A549 (cell line): ENCODE data around the gene S100A12. TPM values are rescaled to one million over a fixed set of nuclear protein-coding genes. Genes with fewer than 3 reads are reported as not detected.
A peak's percentile ranks its signal among the peaks of the same experiment; 100 is the strongest.

Experiments used
- ATAC-seq, 2 experiments: fragments of 200-7000 bp in 1 of 2; fragments of >200 bp in 1 of 2; cut with Nextera tagmentation in 1 of 2; cut with Tn5 transposase in 1 of 2; 3 replicates each; pipeline versions ENCODE4 v1.8.0 to v1.9.1; 2018 to 2020; ENCODE audit warnings: mild to moderate bottlenecking in 1 of 2, moderate library complexity in 1 of 2
- CTCF ChIA-PET: fragments of 300-600 bp; sonication (Branson Sonifier 250); formaldehyde crosslinking; extraction: SDS; loops from one replicate; lab custom pipeline; 2021; ENCODE audit warnings: antibody characterized with exemption, inconsistent platforms; lab: Yijun Ruan, JAX
- POLR2A ChIA-PET: fragments of 350-600 bp; formaldehyde crosslinking; extraction: SDS; loops from one replicate; lab custom pipeline; 2021; ENCODE audit warnings: antibody characterized with exemption, inconsistent platforms; lab: Yijun Ruan, JAX
- DNase-seq, 2 experiments: peaks; one replicate each; pipeline versions ENCODE4 v3.0.0 to v3.0.0-alpha.2; 2011 to 2016; ENCODE audit warnings: low read depth in 1 of 2, low spot score in 1 of 2
- FAIRE-seq: peaks from 2 replicates; lab custom pipeline; 2011; peaks lifted over from hg19 to GRCh38; lab: Jason Lieb, UNC
- H3K27ac ChIP-seq, 2 experiments: fragments of >200 bp; sonication (Bioruptor Twin); formaldehyde crosslinking; 3 replicates each; pipeline ENCODE4 v1.5.1; 2016 to 2017
- H3K4me1 ChIP-seq: fragments of >200 bp; sonication (Bioruptor Twin); formaldehyde crosslinking; 3 replicates; pipeline ENCODE4 v1.6.1; 2016
- H3K4me2 ChIP-seq: fragments of >200 bp; sonication (Bioruptor Twin); formaldehyde crosslinking; 3 replicates; pipeline ENCODE4 v1.6.1; 2016
- H3K4me3 ChIP-seq: fragments of >200 bp; sonication (Bioruptor Twin); formaldehyde crosslinking; 3 replicates; pipeline ENCODE4 v1.5.1; 2016
- H3K9me3 ChIP-seq: fragments of >200 bp; sonication (Bioruptor Twin); formaldehyde crosslinking; 3 replicates; pipeline ENCODE4 v1.6.1; 2016
- BCL3 ChIP-seq: fragments of >200 bp; sonication (Bioruptor Twin); formaldehyde crosslinking; IDR thresholded peaks from 3 replicates; pipeline ENCODE4 v1.6.1; 2016
- CEBPB ChIP-seq, 2 experiments: fragments of >200 bp in 1 of 2; sonication (Bioruptor Twin) in 1 of 2; formaldehyde crosslinking in 1 of 2; IDR thresholded peaks; 2 replicates each; pipeline ENCODE4 v1.6.1; 2012 to 2016
- CHD2 ChIP-seq: fragments of 150-350 bp; IDR thresholded peaks from 2 replicates; pipeline ENCODE4 v1.6.1; 2014; ENCODE audit warnings: low read length; ENCODE audit not compliant: partially characterized antibody
- CHD4 ChIP-seq: fragments of 200-600 bp; sonication (generic); IDR thresholded peaks from 2 replicates; pipeline ENCODE4 v1.6.1; 2016; ENCODE audit warnings: antibody characterized with exemption, mild to moderate bottlenecking, borderline replicate concordance
- EHF ChIP-seq: fragments of 250-450 bp; sonication (Bioruptor Pico); IDR thresholded peaks from 2 replicates; pipeline ENCODE4 v1.5.0; 2020; ENCODE audit warnings: mild to moderate bottlenecking
- ELK1 ChIP-seq: fragments of 150-350 bp; IDR thresholded peaks from 2 replicates; pipeline ENCODE4 v1.6.1; 2014; ENCODE audit warnings: low read depth, mild to moderate bottlenecking, low read length
- EP300 ChIP-seq, 2 experiments: fragments of >200 bp; sonication (Bioruptor Twin); formaldehyde crosslinking; IDR thresholded peaks; 2 replicates in 1 of 2; 3 replicates in 1 of 2; pipeline ENCODE4 v1.6.1; 2016 to 2017
- FOSB ChIP-seq: fragments of 250-450 bp; sonication (Bioruptor Pico); IDR thresholded peaks from 2 replicates; pipeline ENCODE4 v1.5.0; 2020; ENCODE audit warnings: mild to moderate bottlenecking, moderate library complexity
- GATA3 ChIP-seq: IDR thresholded peaks from 2 replicates; pipeline ENCODE4 v1.6.1; 2012; ENCODE audit warnings: borderline replicate concordance
- HEYL ChIP-seq: fragments of 250-450 bp; sonication (Bioruptor Pico); IDR thresholded peaks from 2 replicates; pipeline ENCODE4 v1.8.0; 2021; ENCODE audit warnings: mild to moderate bottlenecking, moderate library complexity
- HOXA7 ChIP-seq: fragments of 250-450 bp; sonication (Bioruptor Pico); IDR thresholded peaks from 2 replicates; pipeline ENCODE4 v1.5.0; 2020; ENCODE audit warnings: mild to moderate bottlenecking, moderate library complexity
- HOXB13 ChIP-seq: fragments of 250-450 bp; sonication (Bioruptor Pico); IDR thresholded peaks from 2 replicates; pipeline ENCODE4 v1.5.0; 2020; ENCODE audit warnings: low read depth, mild to moderate bottlenecking, moderate library complexity
- HOXB5 ChIP-seq: fragments of 250-450 bp; sonication (Bioruptor Pico); IDR thresholded peaks from 2 replicates; pipeline ENCODE4 v1.5.0; 2020; ENCODE audit warnings: mild to moderate bottlenecking, moderate library complexity
- JUN ChIP-seq, 2 experiments: fragments of >200 bp; sonication (Bioruptor Twin); formaldehyde crosslinking; IDR thresholded peaks; 2 replicates in 1 of 2; 3 replicates in 1 of 2; pipeline ENCODE4 v1.6.1; 2016 to 2017
- JUNB ChIP-seq: fragments of >200 bp; sonication (Bioruptor Twin); formaldehyde crosslinking; IDR thresholded peaks from 2 replicates; pipeline ENCODE4 v1.6.1; 2016
- KDM1A ChIP-seq: fragments of 200-600 bp; sonication (generic); IDR thresholded peaks from 2 replicates; pipeline ENCODE4 v1.6.1; 2016; ENCODE audit warnings: low read depth, mild to moderate bottlenecking
- KDM5A ChIP-seq: fragments of 200-600 bp; sonication (generic); IDR thresholded peaks from 2 replicates; pipeline ENCODE4 v1.6.1; 2016; ENCODE audit warnings: antibody characterized with exemption, mild to moderate bottlenecking
- MAFK ChIP-seq: fragments of 450-650 bp; IDR thresholded peaks from 2 replicates; pipeline ENCODE4 v1.6.1; 2014; ENCODE audit not compliant: partially characterized antibody
- MAX ChIP-seq: IDR thresholded peaks from 2 replicates; pipeline ENCODE4 v1.6.1; 2012
- PHF8 ChIP-seq: fragments of 200-600 bp; sonication (generic); IDR thresholded peaks from 2 replicates; pipeline ENCODE4 v1.6.1; 2016; ENCODE audit warnings: low read depth, mild to moderate bottlenecking, antibody characterized with exemption, moderate library complexity, borderline replicate concordance
- POLR2A ChIP-seq: IDR thresholded peaks from 2 replicates; pipeline ENCODE4 v1.6.1; 2012; ENCODE audit warnings: mild to moderate bottlenecking, low read length
- POLR2AphosphoS2 ChIP-seq: conservative IDR thresholded peaks from 2 replicates; pipeline ENCODE4 v1.6.1; 2012; ENCODE audit warnings: low read length, improper control_type of control experiment, inconsistent platforms
- RAD21 ChIP-seq, 2 experiments: fragments of >200 bp in 1 of 2; sonication (Bioruptor Twin) in 1 of 2; formaldehyde crosslinking in 1 of 2; IDR thresholded peaks in 1 of 2; conservative IDR thresholded peaks in 1 of 2; 2 replicates in 1 of 2; 3 replicates in 1 of 2; pipeline ENCODE4 v1.6.1; 2012 to 2018; ENCODE audit warnings: inconsistent platforms in 1 of 2
- SMC3 ChIP-seq: fragments of >200 bp; sonication (Bioruptor Twin); formaldehyde crosslinking; IDR thresholded peaks from 3 replicates; pipeline ENCODE4 v1.6.1; 2018; ENCODE audit warnings: inconsistent platforms
- TP53 ChIP-seq: fragments of 250-450 bp; sonication (Bioruptor Pico); IDR thresholded peaks from 2 replicates; pipeline ENCODE4 v1.5.0; 2021; ENCODE audit warnings: mild to moderate bottlenecking, moderate library complexity
- ZC3H11A ChIP-seq: fragments of 450-650 bp; IDR thresholded peaks from 2 replicates; pipeline ENCODE4 v1.6.1; 2014; ENCODE audit warnings: antibody characterized with exemption, mild to moderate bottlenecking
- ZNF302 ChIP-seq: fragments of 250-450 bp; sonication (Bioruptor Pico); IDR thresholded peaks from 2 replicates; pipeline ENCODE4 v1.9.0; 2021; ENCODE audit warnings: inconsistent platforms, mild to moderate bottlenecking, moderate library complexity
- WGBS: methylation state at CpG from one replicate; pipeline ENCODE4 v1.1.6; 2017; ENCODE audit errors: missing lambda C conversion rate; 5-methylcytosine and 5-hydroxymethylcytosine counted together
- polyA plus RNA-seq, 4 experiments: library from polyadenylated mRNA; depleted of rRNA in 3 of 4; stranded (reverse); fragments of >200 nt; fragmentation: RNase III in 1 of 4; extraction: RNeasy Plus Mini Kit Qiagen cat#74134 plus additional on column Dnase treatment in 1 of 4; gene quantifications; 2 replicates in 3 of 4; 3 replicates in 1 of 4; pipeline ENCODE4 v1.2.3, GENCODE V29; 2011 to 2017
- TF ChIP-seq, protein P1 (sequence below): IDR thresholded peaks from 2 replicates; pipeline ENCODE4 v1.6.1; 2012; ENCODE audit warnings: low read depth, borderline replicate concordance
- TF ChIP-seq, protein P2 (sequence below): fragments of >200 bp; sonication (Bioruptor Twin); formaldehyde crosslinking; IDR thresholded peaks from 2 replicates; pipeline ENCODE4 v1.6.1; 2016
- TF ChIP-seq, protein P3 (sequence below): fragments of >200 bp; sonication (Bioruptor Twin); formaldehyde crosslinking; IDR thresholded peaks from 3 replicates; pipeline ENCODE4 v1.5.1; 2016

The S100A12 gene
- polyA plus RNA-seq, 2 of the 4 experiments (the other 2 are of a cell fraction): not detected

DNA sequence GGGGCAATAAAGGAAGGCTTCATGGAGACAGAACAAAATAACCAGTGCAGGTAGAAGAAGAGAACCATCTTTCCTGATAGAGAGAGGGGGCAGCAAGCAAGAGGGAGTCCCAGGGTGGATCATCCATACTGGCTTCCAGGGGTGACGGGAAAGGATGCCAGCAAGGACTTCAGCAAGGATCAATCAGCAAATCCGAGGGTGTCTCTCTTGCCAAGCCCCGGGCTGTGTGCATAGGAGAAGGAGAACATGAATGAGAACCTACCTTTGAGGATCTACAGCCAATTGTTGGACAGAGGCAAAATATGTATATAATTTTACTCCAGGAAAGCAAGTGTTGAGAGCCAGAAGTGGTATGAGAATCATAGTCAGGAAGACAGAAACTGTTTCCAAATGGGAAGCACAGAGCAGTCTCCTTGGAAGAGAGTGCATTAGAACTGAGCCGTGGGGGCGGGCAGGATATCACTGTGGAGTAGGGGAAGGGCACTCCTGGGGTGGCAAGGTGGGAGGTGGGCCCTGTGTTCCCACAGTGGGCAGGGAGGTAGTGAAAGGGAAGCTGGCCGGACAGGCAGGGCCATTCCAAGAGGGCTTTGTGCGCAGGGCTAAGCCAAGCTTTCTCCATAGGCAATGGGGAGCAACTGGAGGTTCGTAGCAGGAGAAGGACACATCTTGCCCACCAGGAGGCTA, 18.9 kb downstream of the S100A12 start:
- CTCF ChIA-PET: interaction anchor here (0.7 to 13.2 kb wide), 20 partner anchors 9 to 271 kb away, joined by 3 to 731 read pairs (median 6); partner anchors contain the start of genes S100A12 and S100A13
- WGBS: 57% methylated on average over 8 of the region's 8 CpGs
- Histone ChIP-seq H3K4me2 (no peak overlapping the region), H3K4me1 (no peaks in the 10 kb centered on the region), H3K9me3 (no peaks in the 10 kb centered on the region), H3K4me3 (no peak overlapping the region), H3K27ac (no peak overlapping the region)
- POLR2A ChIA-PET: interaction anchor here (1.2 kb wide), 1 partner anchor 634 kb away, joined by 3 read pairs; the partner anchor contains the start of gene RPS27
- FAIRE-seq (no peak), DNase-seq (no peak), ATAC-seq (no peak)
- TF ChIP-seq CEBPB (IDR thresholded peaks at IDR 0.05) (no peak), TP53 (no peak), PHF8 (no peak), HOXB13 (CRISPR knock-in tag) (no peak), HEYL (CRISPR knock-in tag) (no peak), ELK1 (no peak), HOXB5 (CRISPR knock-in tag) (no peak), HOXA7 (CRISPR knock-in tag) (no peak), RAD21 (conservative IDR thresholded peaks at IDR 0.05 in 1 of 2, IDR thresholded peaks at IDR 0.05 in 1 of 2) (no peak), ZNF302 (CRISPR knock-in tag) (no peak)
- TF ChIP-seq, protein P1, sequence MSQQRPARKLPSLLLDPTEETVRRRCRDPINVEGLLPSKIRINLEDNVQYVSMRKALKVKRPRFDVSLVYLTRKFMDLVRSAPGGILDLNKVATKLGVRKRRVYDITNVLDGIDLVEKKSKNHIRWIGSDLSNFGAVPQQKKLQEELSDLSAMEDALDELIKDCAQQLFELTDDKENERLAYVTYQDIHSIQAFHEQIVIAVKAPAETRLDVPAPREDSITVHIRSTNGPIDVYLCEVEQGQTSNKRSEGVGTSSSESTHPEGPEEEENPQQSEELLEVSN: no peak
- TF ChIP-seq, protein P2, sequence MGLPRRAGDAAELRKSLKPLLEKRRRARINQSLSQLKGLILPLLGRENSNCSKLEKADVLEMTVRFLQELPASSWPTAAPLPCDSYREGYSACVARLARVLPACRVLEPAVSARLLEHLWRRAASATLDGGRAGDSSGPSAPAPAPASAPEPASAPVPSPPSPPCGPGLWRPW: no peak

GRCh38 chr1:153355445-153356071, 19.9 kb downstream of the S100A12 start:
- POLR2A ChIA-PET: no interaction called here
- Histone ChIP-seq H3K4me1 (no peaks in the 10 kb centered on the region), H3K9me3 (no peaks in the 10 kb centered on the region), H3K4me3 (no peak overlapping the region), H3K4me2 (no peak overlapping the region), H3K27ac (no peak overlapping the region)
- FAIRE-seq: no peak
- peak; percentile 77 to 87 for ATAC-seq
- 18% methylated on average over 9 of the region's 10 CpGs for WGBS
- TF ChIP-seq EP300 (IDR thresholded peaks at IDR 0.05) (no peak), MAFK (no peak), JUNB (no peak), POLR2AphosphoS2 (no peak), KDM5A (no peak), BCL3 (no peak), JUN (IDR thresholded peaks at IDR 0.05) (no peak), ZC3H11A (no peak), RAD21 (conservative IDR thresholded peaks at IDR 0.05 in 1 of 2, IDR thresholded peaks at IDR 0.05 in 1 of 2) (peak; percentile 71 to 74), CHD2 (no peak), KDM1A (no peak), PHF8 (no peak), FOSB (CRISPR knock-in tag) (no peak), EHF (no peak), CHD4 (no peak), GATA3 (no peak), MAX (no peak), SMC3 (peak; percentile 62), POLR2A (no peak)
- TF ChIP-seq, protein P2: no peak
- TF ChIP-seq, protein P3, sequence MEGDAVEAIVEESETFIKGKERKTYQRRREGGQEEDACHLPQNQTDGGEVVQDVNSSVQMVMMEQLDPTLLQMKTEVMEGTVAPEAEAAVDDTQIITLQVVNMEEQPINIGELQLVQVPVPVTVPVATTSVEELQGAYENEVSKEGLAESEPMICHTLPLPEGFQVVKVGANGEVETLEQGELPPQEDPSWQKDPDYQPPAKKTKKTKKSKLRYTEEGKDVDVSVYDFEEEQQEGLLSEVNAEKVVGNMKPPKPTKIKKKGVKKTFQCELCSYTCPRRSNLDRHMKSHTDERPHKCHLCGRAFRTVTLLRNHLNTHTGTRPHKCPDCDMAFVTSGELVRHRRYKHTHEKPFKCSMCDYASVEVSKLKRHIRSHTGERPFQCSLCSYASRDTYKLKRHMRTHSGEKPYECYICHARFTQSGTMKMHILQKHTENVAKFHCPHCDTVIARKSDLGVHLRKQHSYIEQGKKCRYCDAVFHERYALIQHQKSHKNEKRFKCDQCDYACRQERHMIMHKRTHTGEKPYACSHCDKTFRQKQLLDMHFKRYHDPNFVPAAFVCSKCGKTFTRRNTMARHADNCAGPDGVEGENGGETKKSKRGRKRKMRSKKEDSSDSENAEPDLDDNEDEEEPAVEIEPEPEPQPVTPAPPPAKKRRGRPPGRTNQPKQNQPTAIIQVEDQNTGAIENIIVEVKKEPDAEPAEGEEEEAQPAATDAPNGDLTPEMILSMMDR: peak; percentile 45
- TF ChIP-seq, all 56 proteins: peak for 3
- CTCF ChIA-PET: interaction anchor here (0.7 to 13.2 kb wide), 25 partner anchors 9 to 631 kb away, joined by 3 to 731 read pairs (median 5); partner anchors contain the start of genes RAB13 and S100A12
- DNase-seq: peak; percentile 55 to 75
